H1 (cell line): ENCODE data around the gene MYOD1. TPM values are rescaled to one million over a fixed set of nuclear protein-coding genes. Genes with fewer than 3 reads are reported as not detected.

Source experiments
- RNF2 ChIP-seq: fragments of 200-900, 300-1000 bp; sonication (generic); IDR thresholded peaks from 2 replicates; pipeline ENCODE4 v1.7.1; 2016; ENCODE audit warnings: borderline replicate concordance, low read depth, mild to moderate bottlenecking, antibody characterized with exemption, low read length; ENCODE audit not compliant: poor library complexity, severe bottlenecking; ENCODE audit errors: missing control alignments
- polyA plus RNA-seq, 7 experiments: library from polyadenylated mRNA; depleted of rRNA in 3 of 7; stranded (reverse) in 5 of 7; unstranded in 2 of 7; fragments of >200 nt in 5 of 7; fragments of 200-250 nt in 2 of 7; gene quantifications; 1 replicate in 5 of 7; 2 replicates in 1 of 7; 4 replicates in 1 of 7; pipeline versions ENCODE4 v1.2.1 to v1.2.3, GENCODE V29; 2011 to 2013; ENCODE audit warnings: missing spikeins in 2 of 7, mixed read lengths in 2 of 7
- total RNA-seq: library from RNA; stranded (reverse); fragmentation: NEBNext Ultra II Directional; extraction: Animal tissue kit (Norgen Biotek cat#: 25700); gene quantifications from 2 replicates; pipeline ENCODE4 v1.2.1, GENCODE V29; 2021

MYOD1 gene
- total and polyA plus RNA-seq, 2 of the 8 experiments (the other 6 are each of a cell fraction or from before 2014, with no cell fraction given): not detected

- no peak for TF ChIP-seq RNF2
Measured at GRCh38 chr11:17743026-17743807, 23.8 kb downstream of the MYOD1 start (continued).
